ENCODE measurements around the gene ASPG. TPM values are rescaled to one million over a fixed set of nuclear protein-coding genes. Genes with fewer than 3 reads are reported as not detected.

ASPG gene
- total and polyA plus RNA-seq, 2 experiments from 2014 or later, result 5.9 to 20.3 TPM

DNA sequence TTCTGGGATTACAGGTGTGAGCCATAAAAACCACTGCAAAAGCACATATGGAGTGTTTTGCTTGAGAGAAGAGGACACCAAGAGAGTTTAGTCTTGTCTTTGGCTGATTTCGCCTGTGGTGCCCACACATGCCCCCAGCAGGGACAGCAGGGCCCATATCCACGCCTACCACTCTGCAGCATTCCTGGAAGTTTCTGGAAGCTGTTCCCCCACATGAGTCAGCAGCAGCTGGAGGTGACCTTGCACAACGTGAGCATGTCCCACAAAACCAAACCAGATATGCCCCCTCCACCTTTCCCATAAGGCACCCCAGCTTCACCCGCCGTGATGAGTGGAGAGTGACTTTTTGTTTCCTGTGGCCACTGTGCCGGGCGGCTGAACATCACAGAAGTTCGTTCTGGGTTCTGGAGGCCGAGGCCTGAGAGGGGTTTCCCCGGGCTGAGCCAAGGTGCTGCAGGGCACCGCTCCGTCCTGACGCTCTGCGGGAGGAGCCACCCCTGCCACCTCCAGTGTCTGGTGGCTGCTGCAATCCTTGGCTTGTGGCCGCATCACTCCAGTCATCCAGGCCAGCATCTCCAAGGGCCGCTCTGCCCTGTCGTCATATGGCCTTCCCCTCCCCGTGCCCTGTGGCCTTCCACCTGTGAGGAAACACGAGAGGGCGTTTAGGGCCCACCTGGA is 4.7 kb downstream of the ASPG start:
- no peak overlapping the region for H3K27ac ChIP-seq
- 98% methylated on average over 20 of the region's 20 CpGs for WGBS (ENCODE audit: low lambda C conversion rate, missing lambda C conversion rate)
- peaks cover 11% of the 10 kb centered on the region for H3K4me1 ChIP-seq (ENCODE audit: insufficient read depth)
- no peak for DNase-seq (ENCODE audit: low spot score)
- TF ChIP-seq, protein P1, sequence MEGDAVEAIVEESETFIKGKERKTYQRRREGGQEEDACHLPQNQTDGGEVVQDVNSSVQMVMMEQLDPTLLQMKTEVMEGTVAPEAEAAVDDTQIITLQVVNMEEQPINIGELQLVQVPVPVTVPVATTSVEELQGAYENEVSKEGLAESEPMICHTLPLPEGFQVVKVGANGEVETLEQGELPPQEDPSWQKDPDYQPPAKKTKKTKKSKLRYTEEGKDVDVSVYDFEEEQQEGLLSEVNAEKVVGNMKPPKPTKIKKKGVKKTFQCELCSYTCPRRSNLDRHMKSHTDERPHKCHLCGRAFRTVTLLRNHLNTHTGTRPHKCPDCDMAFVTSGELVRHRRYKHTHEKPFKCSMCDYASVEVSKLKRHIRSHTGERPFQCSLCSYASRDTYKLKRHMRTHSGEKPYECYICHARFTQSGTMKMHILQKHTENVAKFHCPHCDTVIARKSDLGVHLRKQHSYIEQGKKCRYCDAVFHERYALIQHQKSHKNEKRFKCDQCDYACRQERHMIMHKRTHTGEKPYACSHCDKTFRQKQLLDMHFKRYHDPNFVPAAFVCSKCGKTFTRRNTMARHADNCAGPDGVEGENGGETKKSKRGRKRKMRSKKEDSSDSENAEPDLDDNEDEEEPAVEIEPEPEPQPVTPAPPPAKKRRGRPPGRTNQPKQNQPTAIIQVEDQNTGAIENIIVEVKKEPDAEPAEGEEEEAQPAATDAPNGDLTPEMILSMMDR (IDR thresholded peaks at IDR 0.05; ENCODE audit: poor library complexity), result no peak
- TF ChIP-seq EZH2phosphoT487 (IDR thresholded peaks at IDR 0.05; ENCODE audit: low read depth, severe bottlenecking, unreplicated experiment) (no peak), EZH2 (IDR thresholded peaks at IDR 0.05; ENCODE audit: borderline replicate concordance) (no peak)
- H3K9me3 ChIP-seq (ENCODE audit: low read depth), result no peaks in the 10 kb centered on the region
- H3K27me3 ChIP-seq, result peaks cover 3% of the 10 kb centered on the region
- no peak overlapping the region for H2AFZ ChIP-seq
- no peak overlapping the region for H3K4me3 ChIP-seq
- no peaks in the 10 kb centered on the region for H3K9me2 ChIP-seq (replicated peaks; ENCODE audit: insufficient read depth)
- no peaks in the 10 kb centered on the region for H4K20me1 ChIP-seq (ENCODE audit: insufficient read depth, poor library complexity, severe bottlenecking)
- no peaks in the 10 kb centered on the region for H3K36me3 ChIP-seq (replicated peaks; ENCODE audit: insufficient read depth, low read depth)
- H3K79me2 ChIP-seq, result no peaks in the 10 kb centered on the region
- H3K4me2 ChIP-seq, result no peak overlapping the region

DNA sequence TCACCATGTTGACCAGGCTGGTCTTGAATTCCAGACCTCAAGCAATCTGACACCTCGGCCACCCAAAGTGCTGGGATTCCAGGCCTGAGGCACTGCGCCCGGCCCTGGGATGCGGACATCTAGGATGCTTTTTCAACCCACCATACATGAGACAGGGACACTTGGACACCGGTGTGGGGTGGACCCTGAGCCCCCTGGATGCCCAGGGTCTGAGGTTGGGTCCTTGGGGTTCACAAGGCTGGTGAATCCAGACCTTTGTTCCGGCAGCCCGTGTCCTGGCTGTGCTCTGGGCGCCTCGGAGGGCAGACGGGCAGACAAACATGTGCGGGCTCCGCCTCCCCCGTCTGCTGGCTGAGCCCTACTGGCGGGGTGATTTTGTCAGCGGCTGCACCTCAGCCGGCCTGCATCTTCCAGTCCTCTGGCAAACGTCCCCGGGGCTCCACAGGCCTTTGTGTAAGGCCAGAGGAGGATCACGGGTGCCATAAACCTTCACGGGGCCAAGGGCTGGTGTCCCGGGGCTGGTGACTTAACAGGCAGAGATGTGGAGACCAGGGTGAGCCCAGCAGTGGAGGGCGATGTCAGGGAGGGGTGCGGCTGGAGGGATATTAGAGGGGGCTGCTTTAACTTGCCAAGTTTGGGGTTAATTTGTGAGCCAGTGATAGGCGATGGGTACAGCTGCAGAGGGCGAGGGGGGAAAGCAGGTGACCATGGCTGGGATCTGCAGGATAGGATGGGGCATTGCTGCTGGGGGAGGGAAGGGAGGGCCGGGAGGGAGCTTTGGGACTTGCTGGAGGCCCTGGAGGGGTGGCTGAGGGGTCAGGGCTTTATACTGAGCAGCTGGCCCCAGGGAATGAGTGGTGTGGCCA is 5.8 kb downstream of the ASPG start:
- Histone ChIP-seq H3K9me3 (ENCODE audit: low read depth) (no peaks in the 10 kb centered on the region), H3K27me3 (no peaks in the 10 kb centered on the region), H3K36me3 (replicated peaks; ENCODE audit: insufficient read depth, low read depth) (no peaks in the 10 kb centered on the region), H3K4me1 (ENCODE audit: insufficient read depth) (peaks cover 7% of the 10 kb centered on the region), H3K4me2 (no peak overlapping the region), H2AFZ (no peak overlapping the region), H4K20me1 (ENCODE audit: insufficient read depth, poor library complexity, severe bottlenecking) (no peaks in the 10 kb centered on the region), H3K4me3 (no peak overlapping the region), H3K27ac (no peak overlapping the region), H3K79me2 (no peaks in the 10 kb centered on the region), H3K9me2 (replicated peaks; ENCODE audit: insufficient read depth) (no peaks in the 10 kb centered on the region)
- WGBS (ENCODE audit: low lambda C conversion rate, missing lambda C conversion rate), result 65% methylated on average over 25 of the region's 26 CpGs
- DNase-seq (ENCODE audit: low spot score), result no peak
- TF ChIP-seq EZH2phosphoT487 (IDR thresholded peaks at IDR 0.05; ENCODE audit: low read depth, severe bottlenecking, unreplicated experiment), result no peak
- TF ChIP-seq, protein P1 (IDR thresholded peaks at IDR 0.05; ENCODE audit: poor library complexity), result no peak
- TF ChIP-seq EZH2 (IDR thresholded peaks at IDR 0.05; ENCODE audit: borderline replicate concordance), result no peak

DNA sequence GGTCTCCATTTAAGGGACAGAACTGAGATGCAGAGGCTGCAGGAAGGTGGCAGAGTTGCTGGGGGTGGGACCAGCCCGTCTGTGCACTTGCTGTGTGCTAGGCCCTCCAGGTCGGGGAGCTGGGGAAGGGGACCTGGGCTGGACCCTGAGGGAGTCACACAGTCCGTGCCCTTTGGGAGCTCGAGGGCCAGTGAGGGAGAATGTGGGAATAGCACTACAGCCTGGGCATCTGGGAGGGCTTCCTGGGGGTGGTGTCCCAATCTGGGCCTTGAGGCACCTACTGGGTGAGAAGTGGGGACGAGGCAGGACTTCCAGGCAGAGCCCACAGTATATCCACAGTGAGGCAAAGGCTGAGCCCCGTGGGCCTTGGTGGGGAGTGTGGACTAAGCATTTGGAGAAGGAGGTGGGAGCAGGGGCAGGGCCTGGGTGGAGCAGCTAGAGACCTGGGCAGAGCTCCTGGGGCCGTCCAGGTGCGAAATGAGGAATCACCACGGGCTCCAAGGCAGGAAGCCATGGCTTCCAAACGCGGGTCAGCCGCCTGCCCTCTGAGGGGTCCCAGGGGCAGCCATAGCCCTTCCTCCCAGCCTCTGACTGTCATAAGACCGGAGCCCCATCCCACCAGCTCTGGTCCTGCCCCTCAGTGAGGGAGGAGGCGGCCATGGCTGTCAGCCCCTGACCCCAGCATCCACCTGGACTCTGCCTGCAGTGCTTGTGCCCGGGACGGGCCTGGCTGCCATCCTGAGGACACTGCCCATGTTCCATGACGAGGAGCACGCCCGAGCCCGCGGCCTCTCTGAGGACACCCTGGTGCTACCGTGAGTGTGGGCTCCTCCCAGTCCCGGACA is 6.6 kb downstream of the ASPG start:
- TF ChIP-seq EZH2 (IDR thresholded peaks at IDR 0.05; ENCODE audit: borderline replicate concordance) (no peak), EZH2phosphoT487 (IDR thresholded peaks at IDR 0.05; ENCODE audit: low read depth, severe bottlenecking, unreplicated experiment) (no peak)
- TF ChIP-seq, protein P1 (IDR thresholded peaks at IDR 0.05; ENCODE audit: poor library complexity), result no peak
- peaks cover 7% of the 10 kb centered on the region for H3K4me1 ChIP-seq (ENCODE audit: insufficient read depth)
- H3K4me2 ChIP-seq, result no peak overlapping the region
- H4K20me1 ChIP-seq (ENCODE audit: insufficient read depth, poor library complexity, severe bottlenecking), result no peaks in the 10 kb centered on the region
- no peaks in the 10 kb centered on the region for H3K27me3 ChIP-seq
- no peak overlapping the region for H3K27ac ChIP-seq
- no peaks in the 10 kb centered on the region for H3K9me3 ChIP-seq (ENCODE audit: low read depth)
- no peaks in the 10 kb centered on the region for H3K79me2 ChIP-seq
- H3K4me3 ChIP-seq, result no peak overlapping the region
- WGBS (ENCODE audit: low lambda C conversion rate, missing lambda C conversion rate), result 92% methylated on average over 21 of the region's 23 CpGs
- DNase-seq (ENCODE audit: low spot score), result no peak
- H3K9me2 ChIP-seq (replicated peaks; ENCODE audit: insufficient read depth), result no peaks in the 10 kb centered on the region
- H2AFZ ChIP-seq, result no peak overlapping the region
- no peaks in the 10 kb centered on the region for H3K36me3 ChIP-seq (replicated peaks; ENCODE audit: insufficient read depth, low read depth)

Data from hepatocyte (in vitro differentiated cells).